NCI-H82 treated with DMSO at 0.1 percent for 48 hours (cell line): ENCODE measurements around the gene BCL6.

Source experiments
- DNase-seq: peaks from one replicate; lab custom pipeline; 2025; ENCODE audit not compliant: unreplicated experiment; lab: John Stamatoyannopoulos, UW

Gene BCL6

DNA sequence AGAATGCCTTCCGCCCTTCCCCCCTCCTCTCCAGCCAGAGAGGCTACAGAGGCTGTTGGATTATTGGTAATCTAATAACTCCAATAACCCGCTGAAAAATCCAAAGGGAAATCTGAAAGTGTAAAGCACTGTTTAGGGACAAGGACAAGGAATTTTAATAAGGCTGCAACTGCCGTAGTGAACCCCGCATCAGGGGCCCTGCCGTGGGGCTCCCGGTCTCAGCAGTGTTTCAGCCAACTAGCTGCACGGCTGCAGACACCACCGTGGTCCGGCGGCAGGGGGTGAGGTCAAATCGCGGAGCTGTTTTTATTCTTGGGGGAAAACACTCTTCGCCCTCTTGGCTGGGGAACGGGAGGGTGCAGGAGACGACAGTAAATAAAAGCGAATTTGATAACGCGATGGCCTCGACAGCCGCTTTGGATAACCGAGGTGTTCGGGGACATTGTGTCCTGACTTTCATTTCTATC is 6.1 kb downstream of the BCL6 start:
- DNase-seq: no peak

DNA sequence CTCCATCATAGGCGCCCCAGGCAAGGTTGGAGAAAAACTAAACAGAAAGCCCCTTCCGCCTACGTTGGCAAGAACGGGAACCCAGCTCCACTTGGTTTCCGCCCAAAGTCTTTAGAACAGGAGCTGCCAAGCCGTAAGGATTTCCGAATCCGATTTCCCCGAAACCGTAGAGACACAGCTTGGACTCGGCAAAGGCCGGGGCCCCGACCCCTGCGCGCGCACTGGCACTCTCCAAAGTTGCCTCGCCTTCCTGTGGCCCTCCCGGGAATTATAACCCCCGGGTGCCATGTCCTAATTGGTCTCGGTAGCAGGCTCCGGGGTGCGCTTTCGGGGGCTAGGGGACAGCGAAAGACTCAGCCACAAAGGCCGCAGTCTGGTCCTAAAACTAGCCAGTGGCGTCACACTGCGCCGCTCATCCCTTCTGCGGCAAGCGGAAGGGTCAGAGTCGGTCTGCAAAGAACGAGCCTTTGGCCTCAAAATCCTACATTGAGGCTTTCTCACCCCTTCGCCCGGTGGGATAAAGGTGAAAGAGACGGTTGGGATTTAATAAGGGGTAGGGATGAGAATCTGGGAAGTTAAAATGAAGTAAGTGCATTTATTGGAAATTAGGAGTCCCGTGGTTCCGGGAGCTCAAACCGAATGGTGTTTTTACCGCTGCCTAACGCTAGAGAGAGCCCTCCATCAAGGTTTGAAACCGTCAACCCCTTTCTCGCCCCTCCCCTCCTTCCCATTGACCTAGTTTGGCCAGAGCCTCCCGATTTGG is 6.8 kb downstream of the BCL6 start:
- DNase-seq: peak; percentile 71

DNA sequence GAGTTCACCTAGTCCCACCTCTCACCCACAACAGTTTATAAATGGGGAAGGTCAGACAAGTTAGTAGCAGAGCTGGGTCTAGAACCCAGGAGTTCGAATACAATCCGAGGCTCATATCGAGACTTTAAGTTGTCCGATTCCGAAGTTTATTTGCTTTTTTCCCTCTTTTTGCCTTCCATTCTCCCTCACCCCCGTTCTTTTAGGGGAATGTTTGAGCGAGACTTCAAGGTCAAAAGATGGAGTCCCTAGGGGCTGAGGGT is 7.3 kb downstream of the BCL6 start:
- no peak for DNase-seq

DNA sequence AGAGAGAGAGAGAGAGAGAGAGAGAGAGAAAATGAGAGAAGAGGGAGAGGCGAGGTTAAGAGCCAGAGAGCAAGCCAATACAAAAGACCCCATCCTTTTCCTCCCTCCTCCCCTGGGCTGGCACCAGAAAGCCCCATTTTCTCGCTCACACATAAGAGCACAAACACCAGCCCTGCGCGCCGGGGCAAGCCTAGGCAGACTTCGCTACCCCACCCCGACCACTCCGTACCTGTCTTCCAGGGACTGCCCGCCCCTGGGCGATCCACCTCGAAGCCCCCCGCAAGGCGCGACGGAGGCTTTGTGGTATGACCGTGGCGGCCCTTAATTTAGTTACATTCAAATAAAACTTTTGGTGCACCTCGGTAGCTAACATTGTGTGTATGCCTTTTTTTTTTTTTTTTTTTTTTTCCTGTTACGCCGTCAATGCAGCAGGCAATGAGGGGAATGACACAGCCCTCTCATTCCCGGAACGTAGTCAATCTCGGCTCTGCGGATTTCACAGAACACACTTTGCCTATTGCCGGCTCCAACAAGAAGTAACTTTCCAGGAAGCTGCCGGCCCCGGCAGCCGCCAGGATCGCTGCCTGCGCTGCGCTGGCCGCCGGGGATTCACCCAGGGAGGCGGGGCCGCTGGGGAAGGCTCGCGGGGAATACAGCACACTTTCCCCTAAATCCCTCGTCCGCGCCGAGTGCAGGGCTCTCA is 7.7 kb downstream of the BCL6 start:
- DNase-seq: no peak

DNA sequence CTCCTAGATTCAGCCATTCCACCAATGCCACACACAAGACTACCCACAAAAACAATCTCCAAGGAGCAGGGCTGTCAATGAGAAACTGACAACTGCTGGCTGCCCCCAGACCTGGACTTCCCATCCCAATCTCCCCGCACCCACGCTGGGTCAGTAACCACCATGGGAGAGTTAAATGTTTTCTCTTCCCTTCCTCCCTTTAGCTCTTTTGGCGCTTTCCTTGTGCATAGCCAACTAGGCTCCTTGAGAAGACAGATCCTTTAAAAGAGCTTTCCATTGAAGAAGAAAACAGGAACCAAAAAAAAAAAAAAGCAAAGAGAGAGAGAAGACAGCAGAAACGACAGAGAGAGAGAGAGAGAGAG is 8.3 kb downstream of the BCL6 start:
- DNase-seq: no peak

DNA sequence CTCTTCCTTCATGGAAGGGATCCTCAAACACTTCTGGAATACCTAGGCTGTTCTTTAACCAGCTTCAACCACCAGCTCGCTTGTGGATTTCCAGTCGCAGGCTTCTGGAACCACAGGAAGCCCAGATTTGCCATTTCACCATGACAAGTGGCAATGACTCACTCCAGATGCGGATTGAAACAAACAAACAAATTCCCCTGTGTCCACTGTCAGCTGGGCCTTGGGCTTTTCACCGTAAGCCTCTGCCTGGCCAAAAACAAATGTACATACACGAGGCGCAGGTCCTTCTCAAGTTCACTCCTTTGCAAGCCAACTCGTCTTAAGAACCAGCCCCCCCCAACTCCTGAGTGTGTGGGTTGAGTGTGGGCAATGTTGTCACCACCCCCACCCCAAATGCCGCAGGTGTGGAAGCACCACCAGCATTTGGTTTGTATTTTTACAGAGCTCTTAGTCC is 8.8 kb downstream of the BCL6 start:
- DNase-seq: no peak

DNA sequence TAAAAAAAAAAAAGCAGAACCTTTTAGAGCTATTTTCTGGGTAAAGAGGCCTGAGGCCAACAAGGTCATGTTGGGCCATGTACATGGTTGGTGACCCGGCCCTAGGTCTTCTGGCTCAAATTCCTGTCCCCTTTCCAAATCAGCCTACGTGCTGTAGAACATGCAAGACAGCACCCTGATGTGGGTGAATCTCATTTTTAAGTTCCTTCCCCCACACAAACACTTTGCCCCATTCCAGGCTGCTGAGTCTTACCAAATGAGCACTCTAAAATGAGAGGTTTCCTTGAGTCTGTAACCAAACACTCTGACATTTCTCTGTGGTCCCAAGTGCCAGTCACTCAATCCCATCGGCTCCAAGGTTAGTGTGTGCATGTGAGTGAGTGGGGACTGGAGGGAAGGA is 9.4 kb downstream of the BCL6 start:
- no peak for DNase-seq

DNA sequence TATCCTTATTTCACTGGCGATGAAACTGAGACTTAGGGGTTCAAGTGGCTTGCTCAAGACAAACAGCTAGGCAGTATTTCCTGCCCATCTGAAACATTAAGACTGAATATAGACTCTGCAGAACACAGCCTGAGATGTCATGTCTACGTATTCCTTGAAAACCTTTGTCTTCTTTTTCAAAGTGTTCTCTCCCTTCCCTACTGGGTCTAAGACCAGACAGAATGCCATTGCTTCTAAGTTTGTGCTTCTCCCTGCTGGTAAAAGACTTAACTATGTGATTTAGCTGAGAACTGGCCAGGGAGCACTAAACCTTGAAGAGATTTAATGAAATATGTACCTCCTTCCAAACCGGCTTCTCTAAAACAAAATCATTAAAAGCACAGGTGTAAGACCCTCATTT is 9.9 kb downstream of the BCL6 start:
- DNase-seq: no peak

DNA sequence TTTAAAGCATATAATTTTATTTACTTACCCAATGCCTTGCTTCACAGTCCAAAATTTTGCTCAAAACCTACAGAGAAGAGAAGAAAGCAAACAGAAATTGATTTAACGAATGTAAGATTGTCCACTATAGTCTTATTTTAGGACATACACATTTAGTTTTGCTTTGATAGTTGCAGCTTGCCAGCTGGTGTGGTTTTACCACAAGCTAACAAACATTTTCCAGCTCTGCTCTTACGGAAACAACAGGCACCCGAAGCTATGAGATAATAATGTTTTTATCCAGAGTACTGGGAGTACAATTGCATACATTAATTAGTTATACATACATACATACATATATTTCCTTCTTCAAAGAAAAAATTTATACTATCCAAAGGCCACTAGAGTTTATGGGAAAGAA is 10.4 kb downstream of the BCL6 start:
- DNase-seq: no peak

DNA sequence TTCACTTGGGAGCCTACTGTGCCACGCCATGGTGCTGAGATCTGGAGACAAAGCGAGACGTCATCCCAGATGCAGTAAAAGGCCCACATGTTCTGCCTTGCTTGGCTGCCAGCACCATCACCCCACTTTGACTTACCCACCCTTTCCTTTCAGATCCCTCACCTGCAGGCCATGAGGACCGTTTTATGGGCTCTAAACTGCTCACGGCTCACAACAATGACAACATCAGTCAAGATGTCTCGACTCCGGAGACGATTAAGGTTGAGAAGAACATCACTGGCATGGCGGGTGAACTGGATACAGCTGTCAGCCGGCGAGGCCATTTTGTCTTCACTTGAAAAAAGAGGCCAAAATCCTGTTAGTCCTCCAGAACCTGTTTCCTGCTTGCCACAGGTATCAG is 11.9 kb downstream of the BCL6 start:
- no peak for DNase-seq

DNA sequence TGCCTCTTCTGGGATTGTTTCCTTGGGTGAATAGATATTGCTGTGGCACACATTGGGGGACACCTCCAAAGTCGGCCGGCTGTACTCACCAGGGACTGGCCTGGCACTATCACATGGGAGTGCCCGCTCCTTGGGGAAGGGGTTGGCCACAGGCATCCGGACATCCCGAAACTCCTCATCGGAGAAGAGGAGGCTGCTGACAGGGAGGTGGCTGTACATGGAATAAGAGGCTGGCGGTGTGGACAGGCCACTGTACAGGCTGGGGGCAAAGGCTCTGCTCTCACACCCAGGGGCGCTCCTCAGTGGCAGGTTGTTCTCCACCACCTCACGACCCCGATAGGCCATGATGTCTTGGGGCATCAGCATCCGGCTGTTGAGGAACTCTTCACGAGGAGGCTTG is 15.7 kb downstream of the BCL6 start:
- no peak for DNase-seq

DNA sequence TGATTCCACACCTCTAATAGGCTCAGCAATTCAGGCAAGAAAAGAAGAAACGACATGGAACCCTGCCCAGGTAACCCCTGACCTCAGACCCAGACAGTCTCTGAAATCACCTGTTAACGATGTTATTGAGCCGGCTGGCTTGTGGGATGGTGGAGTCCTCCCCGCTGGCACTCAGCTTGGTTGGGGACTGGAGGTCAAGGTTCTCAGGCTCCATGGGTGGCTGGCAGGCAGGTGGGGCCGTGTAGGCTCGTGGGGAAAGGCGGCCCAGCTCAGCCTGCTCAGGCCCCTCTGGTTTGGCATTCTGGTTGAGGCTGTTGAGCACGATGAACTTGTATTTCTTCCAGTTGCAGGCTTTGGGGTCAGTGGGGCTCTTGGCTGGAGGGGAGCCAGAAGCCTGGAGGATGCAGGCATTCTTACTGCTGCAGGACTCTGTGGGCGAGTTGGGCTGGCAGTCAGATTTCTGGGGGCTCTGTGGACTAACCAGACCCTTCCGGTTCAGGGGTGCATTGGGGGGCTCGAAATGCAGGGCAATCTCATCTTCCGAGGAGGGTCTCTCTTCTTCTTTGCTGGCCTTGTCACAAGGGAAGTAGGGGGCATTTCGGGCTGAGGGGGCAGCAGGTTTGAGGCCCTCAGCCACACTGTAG is 16.2 kb downstream of the BCL6 start:
- no peak for DNase-seq

DNA sequence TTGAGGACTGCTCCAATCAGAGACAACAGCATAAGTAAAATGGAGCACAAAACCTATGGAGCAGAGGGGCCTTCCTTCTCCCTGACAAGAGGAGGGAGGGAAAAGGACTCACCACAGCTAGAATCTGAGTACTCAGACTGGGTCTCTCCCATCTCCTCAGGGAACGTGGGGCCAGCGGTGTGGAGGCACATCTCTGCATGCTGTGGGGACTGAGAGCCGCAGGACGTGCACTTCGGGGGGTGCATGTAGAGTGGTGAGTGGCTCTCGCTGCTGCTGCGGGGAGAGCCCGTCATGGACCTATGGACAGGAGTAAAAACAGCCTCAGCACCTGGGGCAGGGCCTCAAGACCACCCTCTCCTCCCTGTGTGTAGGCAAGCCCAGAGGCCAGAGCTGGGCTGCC is 17.0 kb downstream of the BCL6 start:
- no peak for DNase-seq

DNA sequence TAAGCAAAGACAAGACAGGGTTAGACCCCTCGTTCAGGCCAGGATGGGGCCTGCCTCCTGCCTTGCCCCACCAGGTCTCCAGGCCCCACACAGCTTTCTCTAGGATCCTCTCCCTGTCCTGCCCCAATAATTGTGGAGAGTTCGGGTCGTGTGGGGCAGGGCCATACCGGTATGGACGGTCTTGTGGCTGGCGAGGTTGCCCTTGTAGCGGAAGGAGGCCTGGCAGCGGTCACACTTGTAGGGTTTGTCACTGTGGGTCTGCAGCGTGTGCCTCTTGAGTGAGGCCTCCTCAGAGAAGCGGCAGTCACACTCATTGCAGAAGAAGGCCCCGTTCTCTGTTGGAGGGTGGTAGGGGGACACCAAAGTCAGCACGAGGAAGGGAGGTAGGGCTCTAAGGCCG is 18.7 kb downstream of the BCL6 start:
- DNase-seq: no peak

DNA sequence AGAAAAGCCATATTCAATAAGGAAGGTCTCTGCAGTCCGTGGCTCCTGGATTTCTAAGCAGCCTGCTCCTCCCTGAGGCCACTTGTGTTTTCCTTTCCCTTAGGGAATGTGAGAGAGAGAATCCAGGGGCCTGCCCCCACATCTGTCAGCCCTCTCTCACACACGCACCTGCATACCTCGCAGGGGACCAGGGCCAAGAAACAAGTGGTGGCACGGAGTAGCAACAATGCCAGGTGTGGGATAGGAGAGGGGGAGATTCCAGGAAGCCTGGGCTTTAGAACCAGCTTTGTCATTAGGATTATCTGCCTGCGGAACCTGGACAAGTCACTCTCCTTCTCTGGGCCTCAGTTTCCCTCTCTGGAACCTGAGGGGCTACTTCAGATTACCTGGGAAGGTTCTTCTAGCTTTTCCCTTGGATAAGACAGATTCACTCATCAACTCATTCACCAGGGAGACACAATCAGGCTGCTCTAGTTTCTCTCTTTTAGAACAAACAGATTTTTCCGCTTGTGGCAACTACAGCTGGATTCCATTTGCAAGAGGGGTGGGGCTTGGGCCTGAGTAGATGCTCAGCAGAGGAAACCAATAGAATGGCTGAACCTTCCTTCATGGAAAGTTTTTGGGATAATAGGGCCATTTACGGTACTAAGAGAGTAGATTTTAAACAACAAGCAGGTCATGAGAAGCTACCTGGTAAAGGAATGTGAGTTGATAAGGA is 19.5 kb downstream of the BCL6 start:
- no peak for DNase-seq

DNA sequence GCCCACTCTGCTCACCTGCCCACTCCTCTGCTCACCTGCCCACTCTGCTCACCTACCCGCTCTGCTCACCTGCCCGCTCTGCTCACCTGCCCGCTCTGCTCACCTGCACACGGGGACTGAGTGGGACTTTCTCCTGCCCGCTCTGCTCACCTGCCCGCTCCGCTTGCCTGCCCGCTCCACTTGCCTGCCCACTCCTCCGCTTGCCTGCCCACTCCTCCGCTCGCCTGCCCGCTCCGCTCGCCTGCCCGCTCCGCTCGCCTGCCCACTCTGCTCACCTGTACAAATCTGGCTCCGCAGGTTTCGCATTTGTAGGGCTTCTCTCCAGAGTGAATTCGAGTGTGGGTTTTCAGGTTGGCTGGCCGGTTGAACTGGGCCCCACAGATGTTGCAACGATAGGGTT is 20.0 kb downstream of the BCL6 start:
- no peak for DNase-seq

DNA sequence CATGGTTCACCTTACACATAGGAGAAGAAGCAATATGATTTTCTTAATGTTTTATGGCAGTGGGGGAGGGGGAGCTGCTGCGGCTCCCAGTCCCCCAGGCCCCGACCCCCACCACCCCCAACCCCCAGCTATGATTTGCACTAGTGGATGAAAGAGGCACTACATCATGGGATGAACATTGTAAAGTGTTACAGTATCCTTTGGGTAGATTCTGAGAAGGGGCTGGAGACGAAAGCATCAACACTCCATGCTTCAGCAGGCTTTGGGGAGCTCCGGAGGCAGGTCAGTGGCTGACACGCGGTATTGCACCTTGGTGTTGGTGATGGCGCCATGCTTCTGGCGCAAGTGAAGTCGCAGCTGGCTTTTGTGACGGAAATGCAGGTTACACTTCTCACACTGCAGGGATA is 23.1 kb downstream of the BCL6 start:
- DNase-seq: no peak

DNA sequence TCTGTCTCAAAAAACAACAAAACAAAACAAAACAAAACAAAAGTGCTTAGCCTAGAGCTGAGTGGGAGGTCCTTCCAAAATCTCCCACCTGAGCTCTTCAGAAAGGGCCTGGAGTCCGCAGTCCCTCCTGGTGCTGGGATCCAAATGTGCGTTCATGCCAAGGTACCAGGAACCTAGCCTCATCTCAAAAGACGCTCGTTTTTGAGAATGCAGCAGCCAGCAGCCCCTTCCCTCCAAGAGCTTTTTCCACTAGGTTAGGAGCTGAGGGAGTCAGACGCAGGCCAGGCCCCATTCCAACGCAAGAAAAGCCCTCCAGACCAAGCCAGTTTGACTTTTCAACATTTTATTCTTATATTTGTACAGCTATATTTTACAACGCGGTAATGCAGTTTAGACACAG is 24.2 kb downstream of the BCL6 start:
- DNase-seq: no peak

DNA sequence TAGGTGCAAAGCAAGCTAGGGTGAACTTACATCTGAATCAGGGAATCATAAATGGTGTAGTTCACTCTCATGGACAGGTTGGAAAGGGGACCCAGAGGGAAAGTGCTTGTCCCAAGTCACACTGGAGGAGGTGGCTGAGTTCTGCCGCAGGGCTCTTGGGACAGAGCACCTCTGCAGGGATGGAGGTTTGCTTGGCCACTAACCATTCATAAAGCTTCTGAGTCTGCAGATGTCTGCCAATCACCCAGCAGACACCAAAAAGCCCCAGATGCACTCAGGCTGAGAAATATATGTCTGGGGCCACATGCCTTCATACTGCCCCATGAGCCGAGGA is 25.0 kb downstream of the BCL6 start:
- DNase-seq: no peak

DNA sequence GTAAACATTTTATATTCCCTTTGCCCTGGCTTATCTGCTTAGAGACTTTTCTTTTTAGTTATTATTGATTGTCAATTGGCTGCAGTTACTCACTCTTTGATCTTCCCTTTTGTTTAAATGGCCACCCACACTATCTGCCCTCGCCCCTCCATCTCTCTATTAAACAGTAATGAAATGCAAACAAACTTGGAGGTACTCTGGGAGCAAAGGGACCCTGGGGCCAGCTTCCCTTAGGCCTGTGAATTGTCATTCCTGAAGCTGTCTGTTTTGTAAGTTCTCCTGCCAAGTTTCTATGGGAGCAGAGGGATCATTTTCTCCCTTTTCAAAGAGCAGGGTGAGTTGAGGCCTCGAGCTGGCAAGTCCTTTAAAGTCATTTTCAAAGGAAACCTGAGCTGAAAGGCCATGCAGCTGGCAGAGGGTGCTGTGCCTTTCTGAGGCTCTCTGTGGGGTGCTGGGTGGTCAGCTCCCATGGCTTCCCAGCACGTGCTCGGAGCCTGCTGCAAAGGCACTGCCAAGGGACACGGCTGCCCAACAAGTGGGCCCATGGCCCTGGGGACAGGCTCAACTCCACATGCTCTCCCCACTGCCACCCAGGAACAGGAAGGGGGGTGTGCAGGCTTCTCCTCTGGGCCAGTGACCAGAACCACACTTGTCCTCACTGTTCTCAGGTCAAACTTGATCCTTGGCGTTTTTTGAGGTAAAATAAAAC is 25.5 kb downstream of the BCL6 start:
- no peak for DNase-seq

DNA sequence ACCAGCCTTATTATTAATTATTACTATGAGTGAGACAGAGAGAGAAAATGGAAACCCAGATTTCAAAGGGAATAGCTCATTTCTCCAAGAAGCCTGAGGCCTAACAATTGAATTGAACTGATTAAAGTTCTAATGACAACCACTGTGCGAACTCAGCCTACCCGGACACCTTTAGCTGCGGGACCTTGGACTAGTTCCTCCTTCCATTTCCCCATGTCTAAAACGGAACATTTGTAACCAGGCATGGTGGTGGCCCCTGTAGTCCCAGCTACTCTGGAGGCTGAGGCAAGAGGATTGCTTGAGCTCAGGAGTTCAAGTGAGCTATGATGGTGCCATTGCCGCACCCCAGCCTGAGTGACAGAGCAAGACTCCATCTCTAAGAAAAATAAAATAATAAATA is 26.5 kb downstream of the BCL6 start:
- no peak for DNase-seq
